Lower lobe of right lung (tissue), 2 donors: ENCODE results near the gene RRP8. TPM values are rescaled to one million over a fixed set of nuclear protein-coding genes. Genes with fewer than 3 reads are reported as not detected.
A peak's percentile ranks its signal among the peaks of the same experiment; 100 is the strongest.

Experiments
- ATAC-seq, 2 donors: fragments of 200-7000 bp; cut with Tn5 transposase; one replicate each; pipeline ENCODE4 v1.9.1; 2020 to 2022; ENCODE audit warnings: mild to moderate bottlenecking in 2 of 2, moderate library complexity in 2 of 2
- DNase-seq: peaks from one replicate; pipeline ENCODE4 v3.0.0-alpha.2; 2020
- H3K27ac ChIP-seq: fragments of 200-600 bp; one replicate; pipeline ENCODE4 v1.8.0; 2022
- H3K27me3 ChIP-seq: fragments of 200-600 bp; one replicate; pipeline ENCODE4 v1.8.0; 2022; ENCODE audit warnings: low read depth
- H3K36me3 ChIP-seq: fragments of 200-600 bp; one replicate; pipeline ENCODE4 v1.8.0; 2022; ENCODE audit warnings: mild to moderate bottlenecking
- H3K4me1 ChIP-seq: fragments of 200-600 bp; one replicate; pipeline ENCODE4 v1.8.0; 2022
- H3K4me3 ChIP-seq: fragments of 200-600 bp; one replicate; pipeline ENCODE4 v1.8.0; 2022; ENCODE audit warnings: mild to moderate bottlenecking
- H3K9me3 ChIP-seq: fragments of 200-600 bp; one replicate; pipeline ENCODE4 v1.8.0; 2022
- CTCF ChIP-seq: fragments of 200-600 bp; IDR thresholded peaks from one replicate; pipeline ENCODE4 v1.8.0; 2022; ENCODE audit warnings: antibody characterized with exemption, mild to moderate bottlenecking
- intact Hi-C: fragments of 100-400 bp; cut with DNase I; formaldehyde crosslinking; loops from one replicate; pipeline ENCODE4 v1.11.0; 2022
- total RNA-seq: library from RNA; stranded (reverse); fragmentation: NEBNext Ultra II Directional; extraction: Animal tissue kit (Norgen Biotek cat#: 25700); gene quantifications from one replicate; pipeline ENCODE4 v1.2.1, GENCODE V29; 2021
- donor health status: DM: no; HTN: yes; CAD: no; lungs with severe emphysema.

RRP8 gene
- total RNA-seq, 1 donor from 2014 or later, result 16.5 TPM

- no peaks in the 10 kb centered on the region for H3K27me3 ChIP-seq
- peaks cover 34% of the 10 kb centered on the region for H3K36me3 ChIP-seq
- ATAC-seq (no peak), DNase-seq (no peak)
- TF ChIP-seq CTCF, result no peak
- intact Hi-C loops, result no loop called here
- no peak overlapping the region for H3K27ac ChIP-seq
- no peak overlapping the region for H3K4me3 ChIP-seq
- H3K9me3 ChIP-seq, result no peaks in the 10 kb centered on the region
- H3K4me1 ChIP-seq, result peaks cover 7% of the 10 kb centered on the region
These were observed 20.3 kb upstream of the RRP8 start for GRCh38 chr11:6623391-6624363.

DNA sequence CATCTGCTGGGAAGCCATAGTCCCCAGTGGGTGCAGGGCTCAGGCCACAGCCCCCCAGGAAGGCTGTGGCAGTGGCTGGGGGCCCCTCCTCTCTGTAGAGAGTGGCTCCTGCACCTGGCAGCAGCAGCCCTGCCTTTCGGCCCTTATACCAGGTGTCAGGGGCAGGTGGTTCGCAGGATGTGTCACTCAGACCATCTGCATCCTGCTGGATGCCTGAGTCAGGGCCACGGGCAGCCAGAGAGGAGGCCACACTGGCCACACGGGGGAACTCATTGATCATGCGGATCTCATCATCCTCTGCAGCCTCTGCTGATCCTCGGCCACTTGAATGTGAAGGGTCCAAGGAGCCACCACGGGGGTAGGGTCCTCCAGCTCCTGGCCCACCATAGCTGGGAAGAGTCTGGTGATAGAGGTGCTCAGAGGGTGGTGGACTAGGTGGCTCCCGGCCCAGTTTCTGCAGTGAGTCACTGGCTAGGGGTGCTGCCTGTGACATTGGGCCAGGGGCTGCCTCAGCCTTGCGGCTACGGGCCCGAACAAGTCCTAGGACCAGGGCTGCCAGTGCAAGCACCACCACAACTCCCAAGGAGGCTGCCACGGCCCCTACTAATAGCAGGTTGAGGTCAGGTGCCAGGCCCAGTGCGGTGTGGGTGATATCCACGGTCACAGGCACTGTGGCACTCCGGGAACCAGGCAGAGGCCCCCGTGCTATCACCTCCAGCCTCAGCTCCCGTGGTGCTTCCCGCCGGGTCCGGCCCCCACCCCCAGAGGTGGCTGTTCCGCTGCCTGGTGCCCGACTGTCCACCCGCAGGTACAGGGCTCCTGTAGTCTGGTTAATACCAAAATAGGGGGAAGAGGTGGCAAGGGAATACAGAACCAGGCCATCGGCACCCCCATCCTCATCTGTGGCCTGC, 19.1 kb upstream of the RRP8 start:
- no peak for DNase-seq

DNA sequence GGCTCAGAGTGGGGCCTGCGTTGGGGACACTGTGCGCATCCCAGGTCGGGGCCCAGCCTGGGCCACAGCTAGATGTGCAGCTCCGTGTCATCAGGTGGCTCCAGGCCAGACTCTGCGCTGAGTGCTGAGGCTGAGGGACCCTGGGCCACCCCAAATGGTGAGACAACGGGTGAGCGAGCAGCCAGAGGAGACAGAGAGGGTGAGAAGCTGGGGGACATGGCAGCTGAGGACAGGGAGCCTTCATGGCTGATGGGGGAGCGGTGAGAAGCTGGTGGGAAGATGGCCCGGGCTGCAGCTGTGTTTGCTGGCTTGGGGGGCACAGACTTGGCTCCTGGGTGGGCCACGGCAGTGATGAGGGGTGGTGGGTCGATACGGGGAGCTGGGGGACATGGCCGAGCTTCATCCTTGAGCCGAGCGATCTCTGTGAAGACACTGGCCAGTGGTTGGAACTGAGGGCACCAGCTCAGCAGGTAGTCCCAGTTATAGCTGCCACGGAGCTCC, 18.3 kb upstream of the RRP8 start:
- peaks cover 24% of the 10 kb centered on the region for H3K36me3 ChIP-seq
- peaks cover 22% of the 10 kb centered on the region for H3K4me1 ChIP-seq
- DNase-seq (no peak), ATAC-seq (no peak)
- no peak overlapping the region for H3K4me3 ChIP-seq
- H3K27me3 ChIP-seq, result no peaks in the 10 kb centered on the region
- TF ChIP-seq CTCF, result no peak
- H3K9me3 ChIP-seq, result no peaks in the 10 kb centered on the region
- intact Hi-C loops, result no loop called here
- no peak overlapping the region for H3K27ac ChIP-seq

More for the DNA sequence above, 19.1 kb upstream of the RRP8 start:
- peaks cover 17% of the 10 kb centered on the region for H3K4me1 ChIP-seq
- H3K27me3 ChIP-seq, result no peaks in the 10 kb centered on the region
- no peak overlapping the region for H3K27ac ChIP-seq
- no peak for ATAC-seq
- no peak for TF ChIP-seq CTCF
- intact Hi-C loops, result no loop called here
- no peaks in the 10 kb centered on the region for H3K9me3 ChIP-seq
- peaks cover 29% of the 10 kb centered on the region for H3K36me3 ChIP-seq
- H3K4me3 ChIP-seq, result no peak overlapping the region

DNA sequence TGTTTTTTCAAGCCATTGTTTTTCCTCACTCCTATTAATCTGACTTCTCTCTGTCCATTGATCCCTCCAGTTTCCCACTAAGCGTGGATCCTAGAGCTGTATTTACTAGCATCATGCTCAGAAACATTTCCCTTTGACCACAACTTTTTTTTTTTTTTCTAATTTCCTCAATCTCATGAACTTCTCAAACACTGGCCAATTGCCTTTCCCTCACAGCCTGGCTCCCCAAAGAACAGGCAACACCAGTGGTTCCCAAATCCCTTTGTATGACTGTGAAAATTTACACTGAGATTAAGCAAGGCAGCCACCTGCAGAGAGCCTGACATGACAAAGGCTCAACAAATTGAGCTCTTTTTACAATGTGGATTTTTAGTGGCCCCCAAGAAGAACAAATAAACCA, 17.2 kb upstream of the RRP8 start:
- ATAC-seq (no peak), DNase-seq (no peak)
- H3K27ac ChIP-seq, result no peak overlapping the region
- no peaks in the 10 kb centered on the region for H3K27me3 ChIP-seq
- H3K4me3 ChIP-seq, result no peak overlapping the region
- peaks cover 22% of the 10 kb centered on the region for H3K4me1 ChIP-seq
- no peaks in the 10 kb centered on the region for H3K9me3 ChIP-seq
- peaks cover 24% of the 10 kb centered on the region for H3K36me3 ChIP-seq
- no peak for TF ChIP-seq CTCF
- intact Hi-C loops, result no loop called here

GRCh38 chr11:6619004-6619745, 15.8 kb upstream of the RRP8 start, which contains the start of gene TPP1:
Gene TPP1 (minus strand): TSS chr11:6619422. CDS start chr11:6619400, 22 bp downstream.
- intact Hi-C loops, result no loop called here

More at GRCh38 chr11:6619004-6619745, 15.8 kb upstream of the RRP8 start, which contains the start of gene TPP1:
- H3K4me3 ChIP-seq, result peak within 1 kb of the TSS; percentile 87
- peak; percentile 90 for DNase-seq
- H3K9me3 ChIP-seq, result no peaks in the 10 kb centered on the region
- peak; percentile 95 to 98 for ATAC-seq
- peaks cover 22% of the 10 kb centered on the region for H3K4me1 ChIP-seq
- H3K36me3 ChIP-seq, result peaks cover 29% of the 10 kb centered on the region
- no peak for TF ChIP-seq CTCF
- peak within 1 kb of the TSS; percentile 92 for H3K27ac ChIP-seq
- no peaks in the 10 kb centered on the region for H3K27me3 ChIP-seq
